T-helper 2 cell treated with Interferon-gamma antibody and Interleukin-4, amounts not matched to agents 100 ng/mL and 5 ng/mL, for 36 hours (primary cell): ENCODE data around the gene PITRM1. TPM values are rescaled to one million over a fixed set of nuclear protein-coding genes. Genes with fewer than 3 reads are reported as not detected.

Source experiments
- intact Hi-C: fragments of 100-400 bp; cut with micrococcal nuclease; formaldehyde crosslinking; loops from one replicate; pipeline ENCODE4 v1.15.1; 2023
- total RNA-seq: library from RNA; stranded (reverse); gene quantifications from 2 replicates; pipeline ENCODE4 v1.2.3, GENCODE V29; 2022

PITRM1 gene
- total RNA-seq, 1 donor from 2014 or later, result 53.2 TPM

GRCh38 chr10:3141351-3142005 is 31.1 kb downstream of the PITRM1 start:
- intact Hi-C loops, result no loop called here

- intact Hi-C loops, result no loop called here
These were observed 32.3 kb downstream of the PITRM1 start for GRCh38 chr10:3140280-3140679.

- intact Hi-C loops, result no loop called here
These were observed 33.2 kb downstream of the PITRM1 start for GRCh38 chr10:3139216-3139910.

- intact Hi-C loops, result no loop called here
These were observed 34.4 kb downstream of the PITRM1 start for GRCh38 chr10:3137958-3138726.

GRCh38 chr10:3136763-3137611 is 35.6 kb downstream of the PITRM1 start:
- intact Hi-C loops, result no loop called here

GRCh38 chr10:3136336-3136735 is 36.2 kb downstream of the PITRM1 start:
- intact Hi-C loops, result no loop called here

- intact Hi-C loops, result no loop called here
These were observed 37.6 kb downstream of the PITRM1 start for GRCh38 chr10:3135006-3135405.

GRCh38 chr10:3133948-3134347 is 38.6 kb downstream of the PITRM1 start:
- intact Hi-C loops, result no loop called here

- intact Hi-C loops, result no loop called here
These were observed 40.3 kb downstream of the PITRM1 start for GRCh38 chr10:3132036-3133025.

- intact Hi-C loops, result no loop called here
These were observed 41.5 kb downstream of the PITRM1 start for GRCh38 chr10:3131098-3131497.

GRCh38 chr10:3129581-3130340 is 42.8 kb downstream of the PITRM1 start:
- intact Hi-C loops, result no loop called here

- intact Hi-C loops, result no loop called here
These were observed 44.0 kb downstream of the PITRM1 start for GRCh38 chr10:3128379-3129130.

- intact Hi-C loops, result no loop called here
These were observed 44.7 kb downstream of the PITRM1 start for GRCh38 chr10:3127921-3128320.

- intact Hi-C loops, result no loop called here
These were observed 45.7 kb downstream of the PITRM1 start for GRCh38 chr10:3126741-3127346.

- intact Hi-C loops, result no loop called here
These were observed 46.3 kb downstream of the PITRM1 start for GRCh38 chr10:3126249-3126648.

- intact Hi-C loops, result no loop called here
These were observed 46.9 kb downstream of the PITRM1 start for GRCh38 chr10:3125527-3126170.

- intact Hi-C loops, result no loop called here
These were observed 48.0 kb downstream of the PITRM1 start for GRCh38 chr10:3124412-3125175.
